ENCODE measurements around the gene PIANP.
A peak's percentile ranks its signal among the peaks of the same experiment; 100 is the strongest.
"Not testable (repeated sequence)": the region's sequence is repeated elsewhere in the genome, so short reads cannot be mapped to it uniquely, and the experiment has no call there.

PIANP gene

DNA sequence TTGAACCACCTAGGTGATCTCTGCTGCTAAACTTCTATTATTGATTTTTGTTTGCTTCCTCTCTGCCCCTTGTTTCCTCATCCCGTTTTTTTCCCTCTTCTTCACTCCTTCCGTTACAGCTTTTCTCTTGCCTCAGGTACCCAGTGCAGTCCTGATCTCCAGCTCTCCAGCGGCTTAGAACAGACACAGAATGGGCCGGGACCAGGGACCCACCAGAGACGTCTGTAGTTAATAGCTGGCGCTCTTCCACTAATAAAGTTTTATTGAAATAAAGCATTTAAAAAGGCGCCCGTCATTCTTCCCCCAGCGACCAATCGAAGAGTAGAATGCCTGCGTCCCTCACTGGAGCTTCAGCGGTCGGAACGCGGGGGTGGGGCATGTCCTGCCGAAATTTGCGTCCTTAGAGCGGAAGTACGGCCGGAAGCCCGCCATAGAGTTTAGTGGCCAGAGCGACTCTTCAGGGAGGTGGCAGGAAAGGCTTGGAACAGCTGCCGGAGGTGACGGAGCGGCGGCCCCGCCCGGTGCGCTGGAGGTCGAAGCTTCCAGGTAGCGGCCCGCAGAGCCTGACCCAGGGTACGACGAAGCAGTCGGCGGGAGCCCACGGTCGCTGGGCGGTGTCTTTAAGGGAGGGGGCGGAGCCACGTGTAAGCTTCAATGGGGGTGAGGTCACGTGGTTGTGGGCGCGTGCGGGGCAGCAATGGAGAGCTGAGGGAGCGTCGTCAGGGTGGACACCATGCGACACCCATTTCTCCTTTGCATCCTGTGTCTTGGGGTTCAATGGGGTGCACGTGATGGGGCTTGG lies 23.2 kb upstream of the PIANP start, which contains the start of gene COPS7A:
Gene COPS7A (plus strand): TSS at position 440 of the 802 bp plus-strand sequence. CDS start 611 bp downstream, outside the sequence.
- peak; percentile 99 for DNase-seq (ENCODE audit: low read depth)
- no peak for TF ChIP-seq CTCF (IDR thresholded peaks at IDR 0.05; ENCODE audit: insufficient read depth, low read depth, low read length, missing control alignments)
- peak within 1 kb of the TSS; percentile 71 for H3K4me3 ChIP-seq (ENCODE audit: low read length)

DNA sequence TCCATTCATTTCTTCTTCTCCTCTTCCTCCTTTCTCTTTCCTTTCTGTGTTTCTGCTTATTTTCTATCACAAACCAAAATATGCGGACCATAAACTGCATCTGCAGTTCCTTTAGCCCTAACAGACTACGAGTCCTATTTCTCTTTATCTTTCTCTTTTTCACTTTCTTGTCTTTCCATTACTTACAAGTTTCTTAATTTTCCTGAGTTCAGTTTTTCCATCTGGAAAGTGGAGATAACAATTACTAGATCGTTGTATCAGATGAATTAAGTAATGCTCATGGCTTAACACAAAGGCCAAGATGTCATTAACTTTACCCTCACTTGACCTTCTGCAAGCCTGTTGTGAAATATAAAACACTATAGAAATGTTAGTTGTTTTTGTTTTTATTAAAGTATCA lies 22.2 kb upstream of the PIANP start:
- H3K4me3 ChIP-seq (ENCODE audit: low read length): no peak overlapping the region
- DNase-seq (ENCODE audit: low read depth): no peak
- TF ChIP-seq CTCF (IDR thresholded peaks at IDR 0.05; ENCODE audit: insufficient read depth, low read depth, low read length, missing control alignments): no peak

DNA sequence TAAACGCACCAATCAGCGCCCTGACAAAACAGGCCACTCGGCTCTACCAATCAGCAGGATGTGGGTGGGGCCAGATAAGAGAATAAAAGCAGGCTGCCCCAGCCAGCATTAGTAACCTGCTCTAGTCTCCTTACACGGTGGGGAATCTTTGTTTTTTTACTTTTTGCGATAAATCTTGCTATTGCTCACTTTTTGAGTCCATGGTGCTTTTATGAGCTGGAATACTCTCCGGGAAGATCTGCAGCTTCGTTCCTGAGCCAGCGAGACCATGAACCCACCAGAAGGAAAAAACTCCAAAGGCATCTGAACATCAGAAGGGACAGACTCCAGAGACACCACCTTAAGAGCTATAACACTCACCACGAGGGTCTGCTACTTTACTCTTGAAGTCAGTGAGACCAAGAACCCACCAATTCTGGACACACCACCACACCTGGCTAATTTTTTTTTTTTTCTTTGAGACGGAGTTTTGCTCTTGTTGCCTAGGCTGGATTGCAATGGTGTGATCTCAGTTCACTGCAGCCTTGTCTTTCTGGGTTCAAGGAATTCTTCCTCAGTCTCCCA lies 16.3 kb upstream of the PIANP start:
- no peak for DNase-seq (ENCODE audit: low read depth)
- TF ChIP-seq CTCF (IDR thresholded peaks at IDR 0.05; ENCODE audit: insufficient read depth, low read depth, low read length, missing control alignments): no peak
- no peak overlapping the region for H3K4me3 ChIP-seq (ENCODE audit: low read length)

DNA sequence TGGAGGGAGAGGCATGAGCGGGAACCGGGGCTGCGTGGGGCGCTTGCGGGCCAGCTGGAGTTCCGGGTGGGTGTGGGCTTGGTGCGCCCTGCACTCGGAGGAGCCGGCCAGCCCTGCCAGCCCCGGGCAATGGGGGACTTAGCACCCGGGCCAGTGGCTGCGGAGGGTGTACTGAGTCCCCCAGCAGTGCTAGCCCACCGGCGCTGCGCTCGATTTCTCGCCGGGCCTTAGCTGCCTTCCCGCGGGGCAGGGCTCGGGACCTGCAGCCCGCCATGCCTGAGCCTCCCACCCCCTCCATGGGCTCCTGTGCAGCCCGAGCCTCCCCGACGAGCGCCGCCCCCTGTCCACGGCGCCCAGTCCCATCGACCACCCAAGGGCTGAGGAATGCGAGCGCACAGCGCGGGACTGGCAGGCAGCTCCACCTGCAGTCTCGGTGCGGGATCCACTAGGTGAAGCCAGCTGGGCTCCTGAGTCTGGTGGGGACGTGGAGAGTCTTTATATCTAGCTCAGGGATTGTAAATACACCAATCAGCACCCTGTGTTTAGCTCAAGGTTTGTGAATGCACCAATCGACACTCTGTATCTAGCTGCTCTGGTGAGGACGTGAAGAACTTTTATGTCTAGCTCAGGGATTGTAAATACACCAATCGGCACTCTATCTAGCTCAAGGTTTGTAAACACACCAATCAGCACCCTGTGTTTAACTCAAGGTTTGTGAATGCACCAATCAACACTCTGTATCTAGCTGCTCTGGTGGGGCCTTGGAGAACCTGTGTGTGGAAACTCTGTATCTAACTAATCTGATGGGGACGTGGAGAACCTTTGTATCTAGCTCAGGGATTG lies 15.6 kb upstream of the PIANP start:
- not testable (repeated sequence) for H3K4me3 ChIP-seq (ENCODE audit: low read length); DNase-seq (ENCODE audit: low read depth)

DNA sequence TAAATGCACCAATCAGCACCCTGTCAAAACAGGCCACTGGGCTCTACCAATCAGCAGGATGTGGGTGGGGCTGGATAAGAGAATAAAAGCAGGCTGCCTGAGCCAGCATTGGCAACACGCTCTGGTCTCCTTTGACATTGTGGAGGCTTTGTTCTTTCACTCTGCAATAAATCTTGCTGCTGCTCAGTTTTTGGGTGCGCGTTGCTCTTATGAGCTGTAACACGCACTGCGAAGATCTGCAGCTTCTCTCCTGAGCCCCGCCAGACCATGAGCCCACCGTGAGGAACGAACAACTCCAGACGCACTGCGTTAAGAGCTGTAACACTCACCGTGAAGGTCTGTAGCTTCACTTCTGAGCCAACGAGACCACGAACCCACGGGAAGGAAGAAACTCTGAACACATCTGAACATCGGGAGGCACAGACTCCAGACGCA lies 8.4 kb upstream of the PIANP start:
- no peak for DNase-seq (ENCODE audit: low read depth)
- H3K4me3 ChIP-seq (ENCODE audit: low read length): no peak overlapping the region
- no peak for TF ChIP-seq CTCF (IDR thresholded peaks at IDR 0.05; ENCODE audit: insufficient read depth, low read depth, low read length, missing control alignments)

DNA sequence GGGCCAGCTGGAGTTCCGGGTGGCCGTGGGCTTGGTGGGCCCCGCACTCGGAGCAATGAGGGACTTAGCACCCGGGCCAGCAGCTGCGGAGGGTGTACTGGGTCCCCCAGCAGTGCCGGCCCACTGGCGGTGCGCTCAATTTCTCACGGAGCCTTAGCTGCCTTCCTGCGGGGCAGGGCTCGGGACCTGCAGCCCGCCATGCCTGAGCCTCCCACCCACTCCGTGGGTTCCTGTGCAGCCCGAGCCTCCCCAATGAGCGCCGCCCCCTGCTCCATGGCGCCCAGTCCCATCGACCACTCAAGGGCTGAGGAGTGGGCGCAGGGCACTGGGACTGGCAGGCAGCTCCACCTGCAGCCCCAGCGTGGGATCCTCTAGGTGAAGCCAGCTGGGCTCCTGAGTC lies 7.7 kb upstream of the PIANP start:
- H3K4me3 ChIP-seq (ENCODE audit: low read length); DNase-seq (ENCODE audit: low read depth): not testable (repeated sequence)

- TF ChIP-seq CTCF (IDR thresholded peaks at IDR 0.05; ENCODE audit: insufficient read depth, low read depth, low read length, missing control alignments): no peak
- no peak overlapping the region for H3K4me3 ChIP-seq (ENCODE audit: low read length)
- no peak for DNase-seq (ENCODE audit: low read depth)
Observed at GRCh38 chr12:6703631-6704030, 3.0 kb upstream of the PIANP start.

All from epithelial cell of esophagus (primary cell).